ENCODE results near the gene DLG2. TPM values are rescaled to one million over a fixed set of nuclear protein-coding genes. Genes with fewer than 3 reads are reported as not detected.

Gene DLG2
- total and polyA plus RNA-seq, 2 of the 8 experiments (the other 6 are each of a cell fraction or from before 2014, with no cell fraction given): 1.7 to 14.3 TPM

DNA sequence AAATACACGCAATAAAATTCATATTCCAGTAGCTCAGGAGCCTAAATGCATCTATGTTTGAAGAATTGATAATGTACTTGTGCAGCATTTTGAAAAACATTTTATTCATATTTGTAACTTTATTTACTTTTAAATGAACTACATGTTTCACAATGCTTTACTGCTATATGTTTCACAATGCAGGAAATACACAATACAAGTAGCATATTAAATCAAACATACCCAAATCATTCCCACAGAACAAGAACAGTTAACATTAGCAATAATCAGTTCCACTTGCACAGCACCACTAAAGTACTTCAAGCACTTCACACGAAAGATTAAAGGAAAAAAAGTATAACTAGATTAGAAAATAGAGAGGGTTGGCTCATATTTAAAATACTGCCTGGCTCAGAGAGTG, 1997.4 kb downstream of the DLG2 start:
- Histone ChIP-seq H2BK120ac (replicated peaks; ENCODE audit: low read depth, low read length) (no peak overlapping the region), H4K8ac (ENCODE audit: extremely low read depth, insufficient read depth, low read length) (no peak overlapping the region), H3K56ac (replicated peaks; ENCODE audit: insufficient read length, low read depth, low read length) (no peak overlapping the region), H3K9ac (replicated peaks in 1 of 4; ENCODE audit: extremely low read depth in 1 of 4, low read depth in 3 of 4, low read length in 3 of 4) (no peak overlapping the region), H3K27ac (ENCODE audit: low read depth, low read length) (no peak overlapping the region), H4K20me1 (replicated peaks in 1 of 2; ENCODE audit: control insufficient read depth in 1 of 2, insufficient read depth in 2 of 2, low read length in 2 of 2) (no peaks in the 10 kb centered on the region), H2AFZ (ENCODE audit: low read length) (no peak overlapping the region), H2BK15ac (ENCODE audit: low read length) (no peak overlapping the region), H3K4ac (replicated peaks; ENCODE audit: insufficient read length, low read depth, low read length) (no peak overlapping the region), H3K4me2 (ENCODE audit: insufficient read depth in 1 of 2, low read depth in 2 of 2, low read length in 2 of 2) (no peak overlapping the region), H3K18ac (ENCODE audit: extremely low read depth, low read length) (no peak overlapping the region), H3K23me2 (ENCODE audit: low read depth, low read length) (no peaks in the 10 kb centered on the region; the same call in 1 of the 2 replicates), H4K5ac (ENCODE audit: insufficient read length, low read depth, low read length) (no peak overlapping the region), H3K79me2 (ENCODE audit: control insufficient read depth in 1 of 2, insufficient read depth in 2 of 2, low read length in 2 of 2) (no peaks in the 10 kb centered on the region), H4K91ac (replicated peaks; ENCODE audit: insufficient read length, low read length) (no peak overlapping the region), H3K79me1 (ENCODE audit: low read depth, low read length) (no peaks in the 10 kb centered on the region), H3K27me3 (replicated peaks in 1 of 4; ENCODE audit: control insufficient read depth in 3 of 4, extremely low read depth in 1 of 4, insufficient read depth in 3 of 4, low read length in 3 of 4) (no peaks in the 10 kb centered on the region), H3K9me3 (ENCODE audit: insufficient read depth in 2 of 2, low read depth in 1 of 2, low read length in 1 of 2) (no peaks in the 10 kb centered on the region), H2BK12ac (ENCODE audit: low read depth, low read length) (no peak overlapping the region), H2BK5ac (ENCODE audit: low read depth, low read length) (no peak overlapping the region), H3K4me1 (replicated peaks in 1 of 4; ENCODE audit: control insufficient read depth in 3 of 4, insufficient read depth in 4 of 4, low read length in 3 of 4) (no peaks in the 10 kb centered on the region), H2BK20ac (ENCODE audit: low read length) (no peak overlapping the region), H3K23ac (ENCODE audit: insufficient read length) (no peak overlapping the region), H3K36me3 (ENCODE audit: control insufficient read depth in 2 of 4, insufficient read depth in 4 of 4, low read length in 3 of 4) (no peaks in the 10 kb centered on the region), H3K14ac (ENCODE audit: insufficient read length) (no peak overlapping the region), H2AK5ac (ENCODE audit: low read depth, low read length) (no peak overlapping the region), H3K4me3 (ENCODE audit: extremely low read depth in 1 of 4, insufficient read depth in 2 of 4, low read depth in 3 of 4, low read length in 4 of 4) (no peak overlapping the region)
- no peak for FAIRE-seq
- POLR2A ChIA-PET (ENCODE audit: partially characterized antibody): no interaction called here
- CTCF ChIA-PET (ENCODE audit: partially characterized antibody): interaction anchor here (1.0 to 1.6 kb wide), 2 partner anchors 12 to 323 kb away, joined by 3 to 8 read pairs; no protein-coding TSS in a partner anchor
- WGBS, 2 experiments (ENCODE audit: extremely low coverage in 1 of 2, insufficient coverage in 1 of 2, insufficient read length in 1 of 2, insufficient replicate concordance in 2 of 2, low coverage in 1 of 2, low lambda C conversion rate in 2 of 2, missing lambda C conversion rate in 1 of 2): 38% methylated on average over 2 of the region's 2 CpGs; no CpG with 5 or more reads in 1 of the 2 experiments
- DNase-seq (ENCODE audit: low read depth in 1 of 2, low spot score in 2 of 2): no peak
- TF ChIP-seq, protein P1, sequence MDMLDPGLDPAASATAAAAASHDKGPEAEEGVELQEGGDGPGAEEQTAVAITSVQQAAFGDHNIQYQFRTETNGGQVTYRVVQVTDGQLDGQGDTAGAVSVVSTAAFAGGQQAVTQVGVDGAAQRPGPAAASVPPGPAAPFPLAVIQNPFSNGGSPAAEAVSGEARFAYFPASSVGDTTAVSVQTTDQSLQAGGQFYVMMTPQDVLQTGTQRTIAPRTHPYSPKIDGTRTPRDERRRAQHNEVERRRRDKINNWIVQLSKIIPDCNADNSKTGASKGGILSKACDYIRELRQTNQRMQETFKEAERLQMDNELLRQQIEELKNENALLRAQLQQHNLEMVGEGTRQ (IDR thresholded peaks at IDR 0.05; ENCODE audit: low read length): no peak
- TF ChIP-seq TBP (IDR thresholded peaks at IDR 0.05; ENCODE audit: low read depth, low read length) (no peak), ZNF274 (IDR thresholded peaks at IDR 0.05; ENCODE audit: borderline replicate concordance, extremely low read depth, low read length) (no peak), SP2 (IDR thresholded peaks at IDR 0.05; ENCODE audit: low read length) (no peak), GABPA (IDR thresholded peaks at IDR 0.05; ENCODE audit: borderline replicate concordance, insufficient read depth, low read length) (no peak), MAFK (IDR thresholded peaks at IDR 0.05; ENCODE audit: low read depth, low read length) (no peak), SAP30 (IDR thresholded peaks at IDR 0.05; ENCODE audit: insufficient read depth, insufficient replicate concordance, low read length) (no peak), CHD2 (IDR thresholded peaks at IDR 0.05; ENCODE audit: low read length) (no peak), EP300 (IDR thresholded peaks at IDR 0.05; ENCODE audit: borderline replicate concordance in 1 of 2, low read depth in 2 of 2, low read length in 2 of 2) (no peak), NRF1 (IDR thresholded peaks at IDR 0.05; ENCODE audit: low read depth, low read length) (no peak), SRF (IDR thresholded peaks at IDR 0.05; ENCODE audit: low read depth, low read length) (no peak), SIRT6 (IDR thresholded peaks at IDR 0.05; ENCODE audit: low read length) (no peak), SIX5 (IDR thresholded peaks at IDR 0.05; ENCODE audit: low read depth, low read length) (no peak), HDAC2 (IDR thresholded peaks at IDR 0.05; ENCODE audit: borderline replicate concordance in 1 of 2, low read depth in 2 of 2, low read length in 2 of 2) (no peak)
